Astrocyte (in vitro differentiated cells and primary cell): Measurements from ENCODE around the gene MUC15. TPM values are rescaled to one million over a fixed set of nuclear protein-coding genes. Genes with fewer than 3 reads are reported as not detected.

Experiments used
- DNase-seq: peaks from one replicate; pipeline ENCODE4 v3.0.0-alpha.2; 2010; ENCODE audit warnings: low read depth
- FAIRE-seq: peaks from 2 replicates; lab custom pipeline; 2011; peaks lifted over from hg19 to GRCh38; lab: Jason Lieb, UNC
- H2AFZ ChIP-seq: 2 replicates; pipeline ENCODE4 v1.6.0; 2012; ENCODE audit warnings: low read depth, low read length, inconsistent platforms
- H3K27ac ChIP-seq: 2 replicates; pipeline ENCODE4 v1.5.1; 2011; ENCODE audit warnings: low read depth, low read length, inconsistent platforms
- H3K27me3 ChIP-seq: 2 replicates; pipeline ENCODE4 v1.6.0; 2011; ENCODE audit warnings: low read length, inconsistent platforms; ENCODE audit not compliant: insufficient read depth
- H3K36me3 ChIP-seq: 2 replicates; pipeline ENCODE4 v1.5.1; 2011; ENCODE audit warnings: low read length, inconsistent platforms; ENCODE audit not compliant: insufficient read depth
- H3K4me1 ChIP-seq: 2 replicates; pipeline ENCODE4 v1.5.1; 2011; ENCODE audit warnings: low read length, inconsistent platforms; ENCODE audit not compliant: insufficient read depth
- H3K4me2 ChIP-seq: 2 replicates; pipeline ENCODE4 v1.6.0; 2012; ENCODE audit warnings: low read length, inconsistent platforms
- H3K4me3 ChIP-seq: 2 replicates; pipeline ENCODE4 v1.5.1; 2011; ENCODE audit warnings: low read depth, mild to moderate bottlenecking, low read length, inconsistent platforms; ENCODE audit not compliant: insufficient read depth
- H3K79me2 ChIP-seq: 2 replicates; pipeline ENCODE4 v1.6.0; 2012; ENCODE audit warnings: mild to moderate bottlenecking, low read length, inconsistent platforms; ENCODE audit not compliant: insufficient read depth
- H3K9ac ChIP-seq: 2 replicates; pipeline ENCODE4 v1.6.0; 2012; ENCODE audit warnings: mild to moderate bottlenecking, low read length, inconsistent platforms
- H3K9me3 ChIP-seq: 2 replicates; pipeline ENCODE4 v1.5.1; 2012; ENCODE audit warnings: low read depth, mild to moderate bottlenecking, low read length, inconsistent platforms; ENCODE audit not compliant: insufficient read depth
- H4K20me1 ChIP-seq: 2 replicates; pipeline ENCODE4 v1.6.0; 2012; ENCODE audit warnings: low read length, inconsistent platforms; ENCODE audit not compliant: insufficient read depth
- H3K27ac Mint-ChIP-seq: one replicate; pipeline ENCODE4 v1.8.0; 2021; ENCODE audit warnings: mild to moderate bottlenecking, mixed read lengths; ENCODE audit not compliant: unreplicated experiment
- H3K27me3 Mint-ChIP-seq: one replicate; pipeline ENCODE4 v1.8.0; 2021; ENCODE audit warnings: low read depth, mixed read lengths; ENCODE audit not compliant: unreplicated experiment
- H3K36me3 Mint-ChIP-seq: one replicate; pipeline ENCODE4 v1.8.0; 2021; ENCODE audit warnings: low read depth, mixed read lengths; ENCODE audit not compliant: unreplicated experiment
- H3K4me1 Mint-ChIP-seq: one replicate; pipeline ENCODE4 v1.8.0; 2021; ENCODE audit warnings: low read depth, mixed read lengths; ENCODE audit not compliant: unreplicated experiment
- H3K4me3 Mint-ChIP-seq: one replicate; pipeline ENCODE4 v1.8.0; 2021; ENCODE audit warnings: mild to moderate bottlenecking, moderate library complexity, mixed read lengths; ENCODE audit not compliant: unreplicated experiment
- H3K9me3 Mint-ChIP-seq: one replicate; pipeline ENCODE4 v1.8.0; 2021; ENCODE audit warnings: mild to moderate bottlenecking, mixed read lengths; ENCODE audit not compliant: unreplicated experiment
- CTCF ChIP-seq: IDR thresholded peaks from 2 replicates; pipeline ENCODE4 v1.5.1; 2011; ENCODE audit warnings: low read depth, mild to moderate bottlenecking, inconsistent platforms, low read length, moderate library complexity; ENCODE audit not compliant: insufficient read depth
- EZH2 ChIP-seq: IDR thresholded peaks from 2 replicates; pipeline ENCODE4 v1.6.1; 2012; ENCODE audit warnings: mild to moderate bottlenecking, low read length, inconsistent platforms; ENCODE audit not compliant: insufficient read depth
- total RNA-seq: library from RNA; stranded (reverse); gene quantifications from 2 replicates; pipeline ENCODE4 v1.2.1, GENCODE V29; 2021

Gene MUC15
- total RNA-seq, 1 donor from 2014 or later: 0.16 TPM

DNA sequence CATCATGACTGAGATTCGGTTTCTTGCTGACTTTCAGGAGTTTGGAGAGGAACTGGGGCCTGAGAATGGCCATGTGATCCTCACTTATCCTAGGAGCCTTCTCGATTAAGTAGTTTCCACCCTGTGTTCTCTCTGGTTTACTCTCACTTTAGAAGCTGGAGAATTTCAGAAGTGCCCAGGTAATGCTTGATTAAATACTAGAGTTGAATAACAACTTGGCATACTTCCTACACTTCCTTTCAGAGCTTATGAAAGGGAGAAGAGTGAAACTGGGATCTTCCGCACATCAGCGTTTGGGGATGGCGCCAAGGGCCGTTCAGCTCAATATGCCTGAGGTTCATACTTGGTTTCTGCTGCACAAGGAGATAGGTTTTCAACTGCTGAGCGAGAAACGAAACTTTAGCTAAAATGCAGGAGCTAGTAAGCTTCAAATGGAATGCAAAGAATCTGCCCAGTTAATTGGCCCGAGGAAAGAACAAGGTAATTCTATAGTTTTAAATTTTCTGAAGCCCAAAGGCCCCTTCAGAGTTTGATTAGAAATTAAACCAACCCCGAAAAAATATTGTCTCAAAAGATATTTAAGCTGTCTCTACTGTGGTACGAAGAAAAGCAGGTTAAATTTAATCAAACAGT is 823 bp upstream of the MUC15 start:
- Histone ChIP-seq H3K4me2 (no peak overlapping the region), H3K4me3 (no peak overlapping the region), H3K27me3 (peaks cover 4% of the 10 kb centered on the region), H3K9me3 (no peaks in the 10 kb centered on the region), H3K9ac (no peak overlapping the region), H3K27ac (no peak overlapping the region), H4K20me1 (no peaks in the 10 kb centered on the region), H2AFZ (no peak overlapping the region), H3K36me3 (no peaks in the 10 kb centered on the region), H3K4me1 (no peaks in the 10 kb centered on the region), H3K79me2 (no peaks in the 10 kb centered on the region)
- peaks cover 7% of the 10 kb centered on the region for H3K4me1 Mint-ChIP-seq
- no peak overlapping the region for H3K4me3 Mint-ChIP-seq
- H3K27ac Mint-ChIP-seq: no peak overlapping the region
- DNase-seq: no peak
- H3K27me3 Mint-ChIP-seq: no peaks in the 10 kb centered on the region
- H3K36me3 Mint-ChIP-seq: no peaks in the 10 kb centered on the region
- H3K9me3 Mint-ChIP-seq: no peaks in the 10 kb centered on the region
- FAIRE-seq: no peak
- TF ChIP-seq EZH2: no peak
- no peak for TF ChIP-seq CTCF

- Histone ChIP-seq H3K79me2 (no peaks in the 10 kb centered on the region), H3K27me3 (peaks cover 4% of the 10 kb centered on the region), H3K36me3 (no peaks in the 10 kb centered on the region), H3K9me3 (no peaks in the 10 kb centered on the region), H3K27ac (no peak overlapping the region), H3K4me1 (no peaks in the 10 kb centered on the region), H3K4me3 (no peak overlapping the region), H3K9ac (no peak overlapping the region), H3K4me2 (no peak overlapping the region), H4K20me1 (no peaks in the 10 kb centered on the region), H2AFZ (no peak overlapping the region)
- H3K9me3 Mint-ChIP-seq: no peaks in the 10 kb centered on the region
- FAIRE-seq (no peak), DNase-seq (no peak)
- no peaks in the 10 kb centered on the region for H3K27me3 Mint-ChIP-seq
- no peak overlapping the region for H3K4me3 Mint-ChIP-seq
- no peaks in the 10 kb centered on the region for H3K36me3 Mint-ChIP-seq
- H3K4me1 Mint-ChIP-seq: peaks cover 7% of the 10 kb centered on the region
- TF ChIP-seq CTCF (no peak), EZH2 (no peak)
- H3K27ac Mint-ChIP-seq: no peak overlapping the region
These were observed 2.4 kb downstream of the MUC15 start for GRCh38 chr11:26569646-26570045.

GRCh38 chr11:26558190-26558589 is 13.9 kb downstream of the MUC15 start:
- no peak overlapping the region for H3K9ac ChIP-seq
- no peaks in the 10 kb centered on the region for H3K79me2 ChIP-seq
- no peak overlapping the region for H3K4me3 ChIP-seq
- Mint-ChIP-seq H3K36me3 (no peaks in the 10 kb centered on the region), H3K4me1 (no peaks in the 10 kb centered on the region), H3K27ac (no peak overlapping the region), H3K4me3 (no peak overlapping the region), H3K27me3 (no peaks in the 10 kb centered on the region), H3K9me3 (no peaks in the 10 kb centered on the region)
- TF ChIP-seq CTCF: no peak
- no peak for TF ChIP-seq EZH2
- H3K27ac ChIP-seq: no peak overlapping the region
- H4K20me1 ChIP-seq: no peaks in the 10 kb centered on the region
- no peak for FAIRE-seq
- no peaks in the 10 kb centered on the region for H3K9me3 ChIP-seq
- no peak overlapping the region for H2AFZ ChIP-seq
- H3K36me3 ChIP-seq: no peaks in the 10 kb centered on the region
- H3K4me2 ChIP-seq: no peak overlapping the region
- no peak for DNase-seq
- no peaks in the 10 kb centered on the region for H3K27me3 ChIP-seq
- no peaks in the 10 kb centered on the region for H3K4me1 ChIP-seq
